H1 (cell line): Measurements from ENCODE around the gene ANAPC16.

ENCODE experiments used
- EZH2 ChIP-seq: fragments of 200-600 bp; sonication (generic); IDR thresholded peaks from 2 replicates; pipeline ENCODE4 v1.7.1; 2012; ENCODE audit warnings: low read depth, mild to moderate bottlenecking, moderate library complexity, low read length, inconsistent platforms; ENCODE audit not compliant: severe bottlenecking
- HDAC6 ChIP-seq: IDR thresholded peaks from one replicate; pipeline ENCODE4 v1.7.1; 2012; ENCODE audit warnings: low read depth, mild to moderate bottlenecking, inconsistent platforms, low read length, moderate library complexity

DNA sequence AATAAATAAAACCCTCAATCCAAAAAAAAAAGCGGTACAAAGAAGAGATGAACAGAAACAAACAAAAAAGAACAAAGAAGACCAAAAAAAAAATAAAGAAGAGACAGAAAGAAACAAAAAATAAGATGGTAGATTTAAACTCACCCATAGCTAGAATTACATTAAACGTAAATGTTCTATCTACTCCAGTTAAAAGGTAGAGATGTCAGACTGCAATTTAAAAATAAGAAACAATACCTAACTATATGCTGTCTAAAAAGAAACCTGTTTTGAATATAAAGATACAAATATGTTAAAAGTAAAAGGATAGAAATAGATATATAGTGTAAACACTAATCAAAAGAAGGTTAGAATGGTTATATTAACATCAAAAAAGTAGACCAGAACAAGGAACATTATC, 31.7 kb upstream of the ANAPC16 start:
- TF ChIP-seq HDAC6 (no peak), EZH2 (no peak)
